IMR-90 (cell line): Measurements from ENCODE around the gene MARS1.
"Not testable (repeated sequence)": the region's sequence is repeated elsewhere in the genome, so short reads cannot be mapped to it uniquely, and the experiment has no call there.

Source experiments
- BHLHE40 ChIP-seq: fragments of 150-350 bp; IDR thresholded peaks from 2 replicates; pipeline ENCODE4 v1.6.1; 2016; ENCODE audit warnings: mild to moderate bottlenecking, low read depth, low read length
- CEBPB ChIP-seq: IDR thresholded peaks from 2 replicates; pipeline ENCODE4 v1.6.1; 2012; ENCODE audit warnings: low read depth, low read length, improper control_type of control experiment
- CHD1 ChIP-seq: IDR thresholded peaks from 2 replicates; pipeline ENCODE4 v1.6.1; 2012; ENCODE audit warnings: low read depth, low read length, improper control_type of control experiment
- CTCF ChIP-seq: conservative IDR thresholded peaks from 2 replicates; pipeline ENCODE4 v1.5.1; 2012; ENCODE audit warnings: mild to moderate bottlenecking, low read depth, low read length, improper control_type of control experiment
- MAFK ChIP-seq: IDR thresholded peaks from 2 replicates; pipeline ENCODE4 v1.6.1; 2012; ENCODE audit warnings: low read depth, low read length, improper control_type of control experiment
- MAZ ChIP-seq: IDR thresholded peaks from 2 replicates; pipeline ENCODE4 v1.6.1; 2012; ENCODE audit warnings: low read depth, mild to moderate bottlenecking, low read length, improper control_type of control experiment, moderate library complexity, borderline replicate concordance
- MXI1 ChIP-seq: IDR thresholded peaks from 2 replicates; pipeline ENCODE4 v1.6.1; 2012; ENCODE audit warnings: low read depth, mild to moderate bottlenecking, low read length, moderate library complexity, borderline replicate concordance
- POLR2A ChIP-seq: IDR thresholded peaks from 2 replicates; pipeline ENCODE4 v1.6.1; 2012; ENCODE audit warnings: mild to moderate bottlenecking, low read depth, low read length
- RAD21 ChIP-seq: IDR thresholded peaks from 2 replicates; pipeline ENCODE4 v1.6.1; 2012; ENCODE audit warnings: low read length, improper control_type of control experiment
- RFX5 ChIP-seq: IDR thresholded peaks from 2 replicates; pipeline ENCODE4 v1.8.0; 2012; ENCODE audit warnings: low read depth, mild to moderate bottlenecking, low read length, moderate library complexity
- SMC3 ChIP-seq: fragments of 150-350 bp; IDR thresholded peaks from 2 replicates; pipeline ENCODE4 v1.6.1; 2016; ENCODE audit warnings: low read depth, mild to moderate bottlenecking, antibody characterized with exemption, low read length, moderate library complexity
- USF2 ChIP-seq: fragments of 150-350 bp; IDR thresholded peaks from 2 replicates; pipeline ENCODE4 v1.6.1; 2017; ENCODE audit warnings: mild to moderate bottlenecking, antibody characterized with exemption, low read length, low read depth

- TF ChIP-seq POLR2A, result peak; percentile 2; the same call in 1 of the 2 replicates
- not testable (repeated sequence) for TF ChIP-seq CTCF, MAFK, RAD21, BHLHE40, MXI1, CHD1, RFX5, USF2, CEBPB, SMC3, MAZ
Measured at GRCh38 chr12:57517718-57518117, 29.9 kb downstream of the MARS1 start.
